HEK293 (cell line): Measurements from ENCODE around the gene MAB21L3.

Source experiments
- CTCF ChIA-PET: fragments of 350-600 bp; formaldehyde crosslinking; extraction: SDS; loops from one replicate; lab custom pipeline; 2021; ENCODE audit warnings: antibody characterized with exemption; lab: Yijun Ruan, JAX
- POLR2A ChIA-PET: fragments of 300-600 bp; formaldehyde crosslinking; extraction: SDS; loops from one replicate; lab custom pipeline; 2020; ENCODE audit warnings: antibody characterized with exemption, inconsistent platforms; lab: Yijun Ruan, JAX
- H3K27ac ChIP-seq: fragments of 200-500 bp; sonication (Bioruptor generic); 2 replicates; pipeline ENCODE4 v1.5.1; 2014; ENCODE audit warnings: low read depth, low read length, control low read depth, inconsistent platforms; ENCODE audit errors: extremely low read depth
- H3K36me3 ChIP-seq, 2 experiments: fragments of 200-500 bp in 1 of 2; sonication (Bioruptor generic) in 1 of 2; 1 replicate in 1 of 2; 2 replicates in 1 of 2; pipeline ENCODE4 v1.5.1; 2014 to 2017; ENCODE audit warnings: inconsistent platforms in 2 of 2, low read length in 2 of 2; ENCODE audit not compliant: control insufficient read depth in 2 of 2, insufficient read depth in 1 of 2
- H3K4me1 ChIP-seq: fragments of 200-500 bp; sonication (Bioruptor generic); 2 replicates; pipeline ENCODE4 v1.5.1; 2014; ENCODE audit warnings: mild to moderate bottlenecking, low read length, inconsistent platforms; ENCODE audit not compliant: control insufficient read depth, insufficient read depth
- H3K4me3 ChIP-seq: 2 replicates; pipeline ENCODE4 v1.5.1; 2011; ENCODE audit warnings: low read depth, mild to moderate bottlenecking, control low read depth, low read length, moderate library complexity
- H3K9me3 ChIP-seq: fragments of 200-500 bp; sonication (Bioruptor generic); 2 replicates; pipeline ENCODE4 v1.5.1; 2014; ENCODE audit warnings: low read depth, low read length, inconsistent platforms; ENCODE audit not compliant: control insufficient read depth, insufficient read depth
- ATF2 ChIP-seq: fragments of 450-650 bp; formaldehyde crosslinking; IDR thresholded peaks from 2 replicates; pipeline ENCODE4 v1.5.1; 2016; ENCODE audit warnings: missing biosample characterization, missing genetic modification characterization, low read depth
- HOXA7 ChIP-seq: sonication (generic); formaldehyde crosslinking; IDR thresholded peaks from 2 replicates; pipeline ENCODE4 v1.8.1; 2022; ENCODE audit warnings: missing genetic modification reagents, borderline replicate concordance
- SP2 ChIP-seq: fragments of 450-650 bp; formaldehyde crosslinking; IDR thresholded peaks from 2 replicates; pipeline ENCODE4 v1.5.1; 2016; ENCODE audit warnings: missing biosample characterization, missing genetic modification characterization
- YY2 ChIP-seq: fragments of 450-650 bp; formaldehyde crosslinking; IDR thresholded peaks from 2 replicates; pipeline ENCODE4 v1.5.1; 2016; ENCODE audit warnings: missing biosample characterization, missing genetic modification characterization
- ZBTB1 ChIP-seq: fragments of 450-650 bp; formaldehyde crosslinking; IDR thresholded peaks from 2 replicates; pipeline ENCODE4 v1.5.1; 2016; ENCODE audit warnings: missing biosample characterization, missing genetic modification characterization
- ZBTB17 ChIP-seq: fragments of 450-650 bp; formaldehyde crosslinking; IDR thresholded peaks from 2 replicates; pipeline ENCODE4 v1.5.1; 2016; ENCODE audit warnings: missing biosample characterization, missing genetic modification characterization
- ZBTB20 ChIP-seq: fragments of 450-650 bp; formaldehyde crosslinking; IDR thresholded peaks from 2 replicates; pipeline ENCODE4 v1.5.1; 2016; ENCODE audit warnings: missing biosample characterization, missing genetic modification characterization
- ZFP69B ChIP-seq: fragments of 450-650 bp; formaldehyde crosslinking; IDR thresholded peaks from 2 replicates; pipeline ENCODE4 v1.5.1; 2016; ENCODE audit warnings: missing biosample characterization, missing genetic modification characterization
- ZNF121 ChIP-seq: fragments of 450-650 bp; formaldehyde crosslinking; IDR thresholded peaks from 2 replicates; pipeline ENCODE4 v1.5.1; 2016; ENCODE audit warnings: missing biosample characterization, missing genetic modification characterization
- ZNF148 ChIP-seq: fragments of 450-650 bp; formaldehyde crosslinking; IDR thresholded peaks from 2 replicates; pipeline ENCODE4 v1.5.0; 2017; ENCODE audit warnings: missing biosample characterization, missing genetic modification characterization, borderline replicate concordance
- ZNF157 ChIP-seq: fragments of 450-650 bp; formaldehyde crosslinking; IDR thresholded peaks from 2 replicates; pipeline ENCODE4 v1.5.1; 2016; ENCODE audit warnings: missing biosample characterization, missing genetic modification characterization
- ZNF221 ChIP-seq: fragments of 450-650 bp; formaldehyde crosslinking; IDR thresholded peaks from 2 replicates; pipeline ENCODE4 v1.5.1; 2017; ENCODE audit warnings: missing biosample characterization, missing genetic modification characterization, borderline replicate concordance
- ZNF350 ChIP-seq: fragments of 450-650 bp; formaldehyde crosslinking; IDR thresholded peaks from 2 replicates; pipeline ENCODE4 v1.5.0; 2017; ENCODE audit warnings: missing biosample characterization, mild to moderate bottlenecking, missing genetic modification characterization
- ZNF354C ChIP-seq: fragments of 450-650 bp; formaldehyde crosslinking; IDR thresholded peaks from 2 replicates; pipeline ENCODE4 v1.5.1; 2016; ENCODE audit warnings: missing biosample characterization, missing genetic modification characterization, low read depth, borderline replicate concordance
- ZNF544 ChIP-seq: fragments of 450-650 bp; formaldehyde crosslinking; IDR thresholded peaks from 2 replicates; pipeline ENCODE4 v1.5.0; 2017; ENCODE audit warnings: missing biosample characterization, missing genetic modification characterization
- ZNF555 ChIP-seq: fragments of 450-650 bp; formaldehyde crosslinking; conservative IDR thresholded peaks from 2 replicates; pipeline ENCODE4 v1.5.1; 2017; ENCODE audit warnings: missing biosample characterization, mild to moderate bottlenecking, missing genetic modification characterization, inconsistent platforms
- ZNF660 ChIP-seq: fragments of 450-650 bp; IDR thresholded peaks from 2 replicates; pipeline ENCODE4 v1.5.1; 2018; ENCODE audit warnings: missing biosample characterization, mild to moderate bottlenecking, missing genetic modification characterization
- ZNF707 ChIP-seq: fragments of 450-650 bp; formaldehyde crosslinking; IDR thresholded peaks from 2 replicates; pipeline ENCODE4 v1.5.1; 2016; ENCODE audit warnings: missing biosample characterization, missing genetic modification characterization
- ZNF747 ChIP-seq: fragments of 450-650 bp; formaldehyde crosslinking; IDR thresholded peaks from 2 replicates; pipeline ENCODE4 v1.5.1; 2016; ENCODE audit warnings: missing biosample characterization, missing genetic modification characterization
- ZNF776 ChIP-seq: fragments of 450-650 bp; formaldehyde crosslinking; IDR thresholded peaks from 2 replicates; pipeline ENCODE4 v1.5.0; 2017; ENCODE audit warnings: missing biosample characterization, missing genetic modification characterization, borderline replicate concordance

Gene MAB21L3

GRCh38 chr1:116157096-116157495 is 45.9 kb downstream of the MAB21L3 start:
- H3K36me3 ChIP-seq, result no peaks in the 10 kb centered on the region
- no peak overlapping the region for H3K27ac ChIP-seq
- CTCF ChIA-PET, result interaction anchor here (0.5 to 1.1 kb wide), 3 partner anchors 12 to 1194 kb away, joined by 3 to 4 read pairs (median 3); no protein-coding TSS in a partner anchor
- no peaks in the 10 kb centered on the region for H3K4me1 ChIP-seq
- no peak for TF ChIP-seq ZNF555
- TF ChIP-seq YY2 (tag by site-specific recombination), result no peak
- no peak for TF ChIP-seq SP2 (tag by site-specific recombination)
- no peak for TF ChIP-seq ZNF660 (tag by site-specific recombination)
- H3K4me3 ChIP-seq, result no peak overlapping the region
- POLR2A ChIA-PET, result no interaction called here
- H3K9me3 ChIP-seq, result no peaks in the 10 kb centered on the region

- H3K36me3 ChIP-seq, result no peaks in the 10 kb centered on the region
- H3K27ac ChIP-seq, result no peak overlapping the region
- POLR2A ChIA-PET, result no interaction called here
- H3K4me1 ChIP-seq, result no peaks in the 10 kb centered on the region
- TF ChIP-seq ZNF148 (tag by site-specific recombination), result no peak
- no peak for TF ChIP-seq ZNF221 (tag by site-specific recombination)
- TF ChIP-seq ZBTB17, result no peak
- no peak for TF ChIP-seq ZNF707
- no peak for TF ChIP-seq ZNF350 (tag by site-specific recombination)
- TF ChIP-seq ZBTB20 (tag by site-specific recombination), result no peak
- TF ChIP-seq HOXA7 (CRISPR knock-in tag), result no peak
- TF ChIP-seq ZNF121, result no peak
- no peaks in the 10 kb centered on the region for H3K9me3 ChIP-seq
- CTCF ChIA-PET, result interaction anchor here (0.6 to 1.2 kb wide), 6 partner anchors 10 to 323 kb away, joined by 3 to 5 read pairs (median 4); no protein-coding TSS in a partner anchor
- no peak overlapping the region for H3K4me3 ChIP-seq
Observed at GRCh38 chr1:116159177-116159576, 48.0 kb downstream of the MAB21L3 start.

GRCh38 chr1:116159611-116160010 is 48.4 kb downstream of the MAB21L3 start:
- ChIA-PET CTCF (interaction anchor here (1.0 to 1.2 kb wide), 3 partner anchors 9 to 26 kb away, joined by 3 to 5 read pairs (median 4); no protein-coding TSS in a partner anchor), POLR2A (no interaction called here)
- no peak overlapping the region for H3K27ac ChIP-seq
- no peak overlapping the region for H3K4me3 ChIP-seq
- H3K9me3 ChIP-seq, result no peaks in the 10 kb centered on the region
- H3K4me1 ChIP-seq, result no peaks in the 10 kb centered on the region
- no peaks in the 10 kb centered on the region for H3K36me3 ChIP-seq
- TF ChIP-seq ZNF776 (no peak), ZNF157 (no peak), ZNF354C (no peak), ZNF544 (tag by site-specific recombination) (no peak), ZBTB1 (no peak), ZNF747 (no peak)

- TF ChIP-seq ATF2 (peak; percentile 57), ZFP69B (tag by site-specific recombination) (no peak)
- H3K36me3 ChIP-seq, result no peaks in the 10 kb centered on the region
- no peak overlapping the region for H3K27ac ChIP-seq
- ChIA-PET CTCF (interaction anchor here (0.9 to 1.2 kb wide), 2 partner anchors 23 to 324 kb away, joined by 3 to 4 read pairs; no protein-coding TSS in a partner anchor), POLR2A (no interaction called here)
- no peaks in the 10 kb centered on the region for H3K9me3 ChIP-seq
- no peaks in the 10 kb centered on the region for H3K4me1 ChIP-seq
- no peak overlapping the region for H3K4me3 ChIP-seq
Observed at GRCh38 chr1:116161390-116161789, 50.2 kb downstream of the MAB21L3 start.
